HFF-Myc (cell line): Measurements from ENCODE around the gene ZNF782.

Source experiments
- DNase-seq: peaks from one replicate; pipeline ENCODE4 v3.0.0-alpha.2; 2011; ENCODE audit warnings: low read depth; ENCODE audit errors: extremely low read depth
- H3K4me3 ChIP-seq: replicated peaks from 2 replicates; pipeline ENCODE4 v1.5.1; 2011; ENCODE audit warnings: low read depth, mild to moderate bottlenecking, control low read depth, low read length
- CTCF ChIP-seq: IDR thresholded peaks from 2 replicates; pipeline ENCODE4 v1.5.1; 2012; ENCODE audit warnings: mild to moderate bottlenecking, low read depth, low read length, control low read depth; ENCODE audit errors: missing control alignments

Gene ZNF782

GRCh38 chr9:96877269-96877668 is 23.0 kb upstream of the ZNF782 start:
- TF ChIP-seq CTCF = no peak
- no peak overlapping the region for H3K4me3 ChIP-seq
- DNase-seq = no peak

GRCh38 chr9:96875461-96876142 is 21.3 kb upstream of the ZNF782 start:
- DNase-seq = no peak
- TF ChIP-seq CTCF = no peak
- H3K4me3 ChIP-seq = peak overlapping the region; percentile 43

GRCh38 chr9:96874947-96875460 is 20.7 kb upstream of the ZNF782 start:
- no peak for DNase-seq
- TF ChIP-seq CTCF = no peak
- peak overlapping the region; percentile 43 for H3K4me3 ChIP-seq

- H3K4me3 ChIP-seq = no peak overlapping the region
- no peak for TF ChIP-seq CTCF
- DNase-seq = no peak
Observed at GRCh38 chr9:96874201-96874785, 20.0 kb upstream of the ZNF782 start.

GRCh38 chr9:96871176-96871575 is 16.9 kb upstream of the ZNF782 start:
- DNase-seq = no peak
- no peak for TF ChIP-seq CTCF
- no peak overlapping the region for H3K4me3 ChIP-seq

- TF ChIP-seq CTCF = no peak
- no peak overlapping the region for H3K4me3 ChIP-seq
- DNase-seq = no peak
Observed at GRCh38 chr9:96868709-96869108, 14.4 kb upstream of the ZNF782 start.
